ENCODE data around the gene RGS6.

RGS6 gene

DNA sequence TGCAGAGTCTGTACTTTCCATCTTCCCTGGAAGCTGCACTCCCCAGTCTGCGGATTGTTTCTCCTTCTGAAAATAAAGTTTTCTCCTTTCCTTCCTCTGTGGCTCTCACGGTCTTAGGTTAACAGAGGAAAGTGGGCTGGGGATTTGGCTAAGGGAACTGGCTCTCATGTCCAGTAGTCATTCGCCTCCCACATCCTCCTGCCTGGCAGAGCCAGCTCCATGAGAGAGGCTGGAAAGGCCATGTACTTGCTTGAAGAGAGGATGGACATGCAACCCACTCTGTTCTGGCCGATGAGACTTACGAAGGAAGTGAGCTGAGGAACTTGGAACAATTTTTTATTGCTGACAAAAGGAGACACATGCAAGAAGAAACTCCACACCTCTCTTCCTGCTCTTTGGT lies 18.9 kb upstream of the RGS6 start:
- H3K79me2 ChIP-seq (ENCODE audit: insufficient read depth, low read length): no peaks in the 10 kb centered on the region
- H2AFZ ChIP-seq (ENCODE audit: low read length): no peak overlapping the region
- no peak for TF ChIP-seq EZH2 (IDR thresholded peaks at IDR 0.05; ENCODE audit: borderline replicate concordance, low read length)
- TF ChIP-seq, protein P1, sequence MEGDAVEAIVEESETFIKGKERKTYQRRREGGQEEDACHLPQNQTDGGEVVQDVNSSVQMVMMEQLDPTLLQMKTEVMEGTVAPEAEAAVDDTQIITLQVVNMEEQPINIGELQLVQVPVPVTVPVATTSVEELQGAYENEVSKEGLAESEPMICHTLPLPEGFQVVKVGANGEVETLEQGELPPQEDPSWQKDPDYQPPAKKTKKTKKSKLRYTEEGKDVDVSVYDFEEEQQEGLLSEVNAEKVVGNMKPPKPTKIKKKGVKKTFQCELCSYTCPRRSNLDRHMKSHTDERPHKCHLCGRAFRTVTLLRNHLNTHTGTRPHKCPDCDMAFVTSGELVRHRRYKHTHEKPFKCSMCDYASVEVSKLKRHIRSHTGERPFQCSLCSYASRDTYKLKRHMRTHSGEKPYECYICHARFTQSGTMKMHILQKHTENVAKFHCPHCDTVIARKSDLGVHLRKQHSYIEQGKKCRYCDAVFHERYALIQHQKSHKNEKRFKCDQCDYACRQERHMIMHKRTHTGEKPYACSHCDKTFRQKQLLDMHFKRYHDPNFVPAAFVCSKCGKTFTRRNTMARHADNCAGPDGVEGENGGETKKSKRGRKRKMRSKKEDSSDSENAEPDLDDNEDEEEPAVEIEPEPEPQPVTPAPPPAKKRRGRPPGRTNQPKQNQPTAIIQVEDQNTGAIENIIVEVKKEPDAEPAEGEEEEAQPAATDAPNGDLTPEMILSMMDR (IDR thresholded peaks at IDR 0.05; ENCODE audit: low read length): no peak
- H3K4me1 ChIP-seq (ENCODE audit: insufficient read depth, low read length, severe bottlenecking): no peaks in the 10 kb centered on the region
- no peaks in the 10 kb centered on the region for H3F3A ChIP-seq (ENCODE audit: insufficient read depth, low read length)
- H3K9me3 ChIP-seq (ENCODE audit: low read length): no peaks in the 10 kb centered on the region
- no peak overlapping the region for H3K4me2 ChIP-seq (ENCODE audit: low read length)
- H3K9me2 ChIP-seq (ENCODE audit: low read depth, low read length): no peaks in the 10 kb centered on the region
- no peaks in the 10 kb centered on the region for H3K27me3 ChIP-seq (ENCODE audit: insufficient read depth, low read length)
- H4K20me1 ChIP-seq (ENCODE audit: insufficient read depth, low read length): no peaks in the 10 kb centered on the region
- no peaks in the 10 kb centered on the region for H3K36me3 ChIP-seq (ENCODE audit: insufficient read depth, low read length)
- no peak overlapping the region for H3K27ac ChIP-seq (ENCODE audit: low read depth, low read length, poor library complexity, severe bottlenecking)
- H3K9ac ChIP-seq (ENCODE audit: low read length): no peak overlapping the region
- H3K4me3 ChIP-seq (ENCODE audit: low read depth, low read length, poor library complexity, severe bottlenecking): no peak overlapping the region

DNA sequence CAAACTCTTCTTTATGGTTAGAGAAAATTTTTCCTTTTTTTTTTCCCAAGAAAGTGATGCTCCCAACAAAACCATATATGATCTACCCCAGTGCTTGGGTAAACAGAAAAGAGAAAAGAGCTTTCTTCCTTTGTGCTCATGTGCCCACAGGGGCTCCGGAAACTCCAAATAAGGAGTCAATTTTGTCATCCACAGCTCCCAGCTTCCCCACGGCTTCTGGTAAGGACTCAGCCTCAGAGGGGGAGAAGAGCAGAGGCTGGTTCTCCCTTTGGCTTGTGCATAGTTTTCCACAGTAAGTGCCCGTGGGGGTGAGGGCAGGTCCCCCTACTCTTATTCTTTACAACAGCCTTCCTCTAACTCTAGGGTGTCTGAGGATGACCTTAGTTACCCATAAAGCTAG lies 13.3 kb upstream of the RGS6 start:
- no peaks in the 10 kb centered on the region for H3K9me2 ChIP-seq (ENCODE audit: low read depth, low read length)
- no peaks in the 10 kb centered on the region for H3K79me2 ChIP-seq (ENCODE audit: insufficient read depth, low read length)
- H4K20me1 ChIP-seq (ENCODE audit: insufficient read depth, low read length): no peaks in the 10 kb centered on the region
- no peak for TF ChIP-seq EZH2 (IDR thresholded peaks at IDR 0.05; ENCODE audit: borderline replicate concordance, low read length)
- TF ChIP-seq, protein P1 (IDR thresholded peaks at IDR 0.05; ENCODE audit: low read length): no peak
- H3K27ac ChIP-seq (ENCODE audit: low read depth, low read length, poor library complexity, severe bottlenecking): no peak overlapping the region
- no peaks in the 10 kb centered on the region for H3K4me1 ChIP-seq (ENCODE audit: insufficient read depth, low read length, severe bottlenecking)
- no peaks in the 10 kb centered on the region for H3K27me3 ChIP-seq (ENCODE audit: insufficient read depth, low read length)
- H3K4me3 ChIP-seq (ENCODE audit: low read depth, low read length, poor library complexity, severe bottlenecking): no peak overlapping the region
- H3K9me3 ChIP-seq (ENCODE audit: low read length): no peaks in the 10 kb centered on the region
- H2AFZ ChIP-seq (ENCODE audit: low read length): no peak overlapping the region
- no peak overlapping the region for H3K9ac ChIP-seq (ENCODE audit: low read length)
- no peaks in the 10 kb centered on the region for H3K36me3 ChIP-seq (ENCODE audit: insufficient read depth, low read length)
- H3K4me2 ChIP-seq (ENCODE audit: low read length): no peak overlapping the region
- no peaks in the 10 kb centered on the region for H3F3A ChIP-seq (ENCODE audit: insufficient read depth, low read length)

DNA sequence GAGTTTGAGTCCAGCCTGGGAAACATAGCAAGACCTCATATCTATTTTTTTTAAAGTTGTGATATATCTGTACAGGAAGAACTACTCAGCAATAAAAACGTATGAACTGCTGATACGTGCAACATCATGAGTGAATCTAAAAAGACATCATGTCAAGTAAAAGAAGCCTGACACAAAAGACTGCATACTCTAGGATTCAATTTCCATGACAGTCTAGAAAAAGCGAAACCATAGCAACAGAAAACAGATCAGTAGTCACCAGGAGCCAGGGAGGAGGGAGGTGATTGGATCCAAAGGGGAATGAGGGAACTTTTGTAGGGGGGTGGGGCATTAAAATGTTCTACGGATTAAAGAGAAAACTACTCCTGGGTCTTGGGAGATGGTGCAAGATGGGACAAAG lies 8.7 kb upstream of the RGS6 start:
- Histone ChIP-seq H3K79me2 (ENCODE audit: insufficient read depth, low read length) (no peaks in the 10 kb centered on the region), H3K4me2 (ENCODE audit: low read length) (no peak overlapping the region), H3K27ac (ENCODE audit: low read depth, low read length, poor library complexity, severe bottlenecking) (no peak overlapping the region), H3K9ac (ENCODE audit: low read length) (no peak overlapping the region), H3K4me3 (ENCODE audit: low read depth, low read length, poor library complexity, severe bottlenecking) (no peak overlapping the region), H2AFZ (ENCODE audit: low read length) (no peak overlapping the region), H3K27me3 (ENCODE audit: insufficient read depth, low read length) (no peaks in the 10 kb centered on the region), H4K20me1 (ENCODE audit: insufficient read depth, low read length) (no peaks in the 10 kb centered on the region), H3K9me3 (ENCODE audit: low read length) (no peaks in the 10 kb centered on the region), H3K4me1 (ENCODE audit: insufficient read depth, low read length, severe bottlenecking) (no peaks in the 10 kb centered on the region), H3K9me2 (ENCODE audit: low read depth, low read length) (no peaks in the 10 kb centered on the region), H3F3A (ENCODE audit: insufficient read depth, low read length) (no peaks in the 10 kb centered on the region), H3K36me3 (ENCODE audit: insufficient read depth, low read length) (no peaks in the 10 kb centered on the region)
- TF ChIP-seq, protein P1 (IDR thresholded peaks at IDR 0.05; ENCODE audit: low read length): no peak
- no peak for TF ChIP-seq EZH2 (IDR thresholded peaks at IDR 0.05; ENCODE audit: borderline replicate concordance, low read length)

Measured in OCI-LY1 (cell line).